Chondrocyte (in vitro differentiated cells): ENCODE data around the gene ARHGAP24. TPM values are rescaled to one million over a fixed set of nuclear protein-coding genes. Genes with fewer than 3 reads are reported as not detected.

Source experiments
- DNase-seq: peaks from one replicate; pipeline ENCODE4 v3.0.0; 2021; ENCODE audit warnings: mixed read lengths, low spot score
- H3K27ac Mint-ChIP-seq: one replicate; pipeline ENCODE4 v1.8.0; 2021; ENCODE audit warnings: mild to moderate bottlenecking, moderate library complexity, mixed read lengths; ENCODE audit not compliant: unreplicated experiment
- H3K27me3 Mint-ChIP-seq: 2 replicates; pipeline ENCODE4 v1.8.0; 2021; ENCODE audit warnings: low read depth, mixed read lengths
- H3K36me3 Mint-ChIP-seq: 2 replicates; pipeline ENCODE4 v1.8.0; 2021; ENCODE audit warnings: low read depth, mixed read lengths
- H3K4me1 Mint-ChIP-seq: 2 replicates; pipeline ENCODE4 v1.8.0; 2021; ENCODE audit warnings: low read depth, mild to moderate bottlenecking, mixed read lengths
- H3K4me3 Mint-ChIP-seq: one replicate; pipeline ENCODE4 v1.8.0; 2021; ENCODE audit warnings: mild to moderate bottlenecking, moderate library complexity, mixed read lengths; ENCODE audit not compliant: unreplicated experiment
- H3K9me3 Mint-ChIP-seq: 2 replicates; pipeline ENCODE4 v1.8.0; 2021; ENCODE audit warnings: low read depth, mixed read lengths
- total RNA-seq: library from RNA; stranded (reverse); gene quantifications from 3 replicates; pipeline ENCODE4 v1.2.1, GENCODE V29; 2021
- TF ChIP-seq, protein P1 (sequence below): fragments of 200-600 bp; sonication (generic); IDR thresholded peaks from 2 replicates; pipeline ENCODE4 v1.5.0; 2021; ENCODE audit warnings: antibody characterized with exemption, mild to moderate bottlenecking, moderate library complexity

The ARHGAP24 gene
- total RNA-seq, 1 donor from 2014 or later: 22.0 TPM

GRCh38 chr4:85431156-85431555 lies 43.8 kb upstream of the ARHGAP24 start:
- Mint-ChIP-seq H3K27me3 (peaks cover 3% of the 10 kb centered on the region), H3K27ac (no peak overlapping the region), H3K4me1 (no peaks in the 10 kb centered on the region), H3K4me3 (no peak overlapping the region), H3K9me3 (no peaks in the 10 kb centered on the region), H3K36me3 (no peaks in the 10 kb centered on the region)
- TF ChIP-seq, protein P1, sequence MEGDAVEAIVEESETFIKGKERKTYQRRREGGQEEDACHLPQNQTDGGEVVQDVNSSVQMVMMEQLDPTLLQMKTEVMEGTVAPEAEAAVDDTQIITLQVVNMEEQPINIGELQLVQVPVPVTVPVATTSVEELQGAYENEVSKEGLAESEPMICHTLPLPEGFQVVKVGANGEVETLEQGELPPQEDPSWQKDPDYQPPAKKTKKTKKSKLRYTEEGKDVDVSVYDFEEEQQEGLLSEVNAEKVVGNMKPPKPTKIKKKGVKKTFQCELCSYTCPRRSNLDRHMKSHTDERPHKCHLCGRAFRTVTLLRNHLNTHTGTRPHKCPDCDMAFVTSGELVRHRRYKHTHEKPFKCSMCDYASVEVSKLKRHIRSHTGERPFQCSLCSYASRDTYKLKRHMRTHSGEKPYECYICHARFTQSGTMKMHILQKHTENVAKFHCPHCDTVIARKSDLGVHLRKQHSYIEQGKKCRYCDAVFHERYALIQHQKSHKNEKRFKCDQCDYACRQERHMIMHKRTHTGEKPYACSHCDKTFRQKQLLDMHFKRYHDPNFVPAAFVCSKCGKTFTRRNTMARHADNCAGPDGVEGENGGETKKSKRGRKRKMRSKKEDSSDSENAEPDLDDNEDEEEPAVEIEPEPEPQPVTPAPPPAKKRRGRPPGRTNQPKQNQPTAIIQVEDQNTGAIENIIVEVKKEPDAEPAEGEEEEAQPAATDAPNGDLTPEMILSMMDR: no peak
- DNase-seq: no peak

DNA sequence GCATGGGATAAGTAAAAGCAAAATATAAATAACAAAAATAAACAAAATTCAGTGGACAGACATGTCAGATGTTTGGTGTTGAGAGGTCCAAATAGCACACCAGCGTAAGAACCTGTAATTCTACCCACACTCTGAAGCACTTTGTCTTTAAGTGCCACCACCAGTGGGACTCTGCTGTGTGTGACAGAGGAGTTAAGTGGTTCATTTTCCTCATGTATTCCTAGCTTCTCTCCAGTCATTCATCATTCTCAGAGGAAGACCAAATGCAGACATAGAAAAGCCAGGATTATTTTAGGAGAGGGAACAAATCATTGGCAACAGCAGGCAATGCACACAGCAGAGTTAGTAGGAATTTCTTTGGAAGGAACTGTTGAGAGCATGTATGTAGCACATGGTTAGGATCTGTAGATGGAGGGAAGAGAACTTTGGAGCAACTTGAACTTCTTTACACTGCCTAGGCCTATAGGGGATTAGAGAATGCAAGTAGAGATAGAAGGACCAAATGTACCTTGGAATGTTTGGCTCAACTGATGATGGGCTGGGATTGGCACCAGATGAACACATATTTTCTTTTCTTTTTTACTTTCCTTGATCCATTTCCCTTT lies 43.0 kb upstream of the ARHGAP24 start:
- TF ChIP-seq, protein P1: no peak
- Mint-ChIP-seq H3K36me3 (no peaks in the 10 kb centered on the region), H3K27ac (no peak overlapping the region)

GRCh38 chr4:85445050-85445639 lies 29.8 kb upstream of the ARHGAP24 start:
- H3K36me3 Mint-ChIP-seq: no peaks in the 10 kb centered on the region
- H3K27ac Mint-ChIP-seq: peak overlapping the region; percentile 22
- H3K9me3 Mint-ChIP-seq: no peaks in the 10 kb centered on the region
- H3K4me1 Mint-ChIP-seq: no peaks in the 10 kb centered on the region
- DNase-seq: no peak
- H3K4me3 Mint-ChIP-seq: no peak overlapping the region
- H3K27me3 Mint-ChIP-seq: peaks cover 4% of the 10 kb centered on the region
- TF ChIP-seq, protein P1: no peak

More for the DNA sequence above, 43.0 kb upstream of the ARHGAP24 start:
- H3K27me3 Mint-ChIP-seq: peaks cover 3% of the 10 kb centered on the region
- no peaks in the 10 kb centered on the region for H3K9me3 Mint-ChIP-seq
- DNase-seq: no peak
- no peak overlapping the region for H3K4me3 Mint-ChIP-seq
- H3K4me1 Mint-ChIP-seq: no peaks in the 10 kb centered on the region

DNA sequence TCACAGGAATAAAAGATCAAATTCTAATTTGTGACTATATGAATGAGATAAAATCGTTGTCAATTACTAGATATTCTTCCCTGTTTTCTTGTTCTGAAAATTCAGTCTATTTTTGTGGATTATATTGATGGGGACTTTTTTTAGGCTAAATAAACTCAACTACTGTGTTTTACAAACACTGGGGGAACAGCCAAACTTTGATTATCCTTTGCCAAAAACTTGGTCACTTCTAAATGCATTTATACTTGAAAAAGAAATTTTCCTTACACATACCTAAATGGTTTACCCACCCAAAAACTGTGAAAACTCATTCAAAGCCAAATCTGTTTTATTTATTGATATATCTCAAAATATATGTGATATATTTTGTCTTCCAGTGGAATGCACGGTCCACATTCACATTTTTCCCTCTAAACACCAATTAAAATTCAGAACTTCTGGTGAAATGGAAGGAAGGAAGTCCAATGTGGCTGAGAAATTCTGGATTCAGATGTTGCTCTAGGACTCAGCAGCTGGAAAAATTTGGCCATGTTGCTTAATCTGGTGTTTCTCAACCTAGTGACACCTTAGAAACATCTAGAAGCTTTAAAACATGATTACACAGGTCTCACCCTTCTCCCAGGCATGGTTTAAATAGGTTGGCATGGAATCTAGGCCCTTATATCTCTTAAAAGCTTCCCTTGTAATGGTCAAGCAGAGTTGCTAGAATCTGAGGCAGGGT lies 28.6 kb upstream of the ARHGAP24 start:
- no peaks in the 10 kb centered on the region for H3K9me3 Mint-ChIP-seq
- H3K27ac Mint-ChIP-seq: no peak overlapping the region
- no peaks in the 10 kb centered on the region for H3K4me1 Mint-ChIP-seq
- H3K27me3 Mint-ChIP-seq: peaks cover 4% of the 10 kb centered on the region
- H3K4me3 Mint-ChIP-seq: no peak overlapping the region
- no peak for DNase-seq
- H3K36me3 Mint-ChIP-seq: no peaks in the 10 kb centered on the region
- TF ChIP-seq, protein P1: no peak
